Stimulated activated CD4-positive, alpha-beta T cell treated with anti-CD3 and anti-CD28 coated beads, Interleukin-4, amount 100 ng/mL, for 24 hours (primary cell): ENCODE data around the gene BCL7B.
A peak's percentile ranks its signal among the peaks of the same experiment; 100 is the strongest.
"Not testable (repeated sequence)": the region's sequence is repeated elsewhere in the genome, so short reads cannot be mapped to it uniquely, and the experiment has no call there.

Experiments used
- DNase-seq: peaks from one replicate; pipeline ENCODE4 v3.0.0-alpha.2; 2020

BCL7B gene

GRCh38 chr7:73557397-73558257, at the start of gene BCL7B:
BCL7B (minus strand) TSS chr7:73557690; CDS start chr7:73557578, 112 bp downstream.
- peak; percentile 72 for DNase-seq

- DNase-seq, result no peak
These were observed 48.2 kb upstream of the BCL7B start for GRCh38 chr7:73605601-73606220.

- no peak for DNase-seq
These were observed 45.5 kb upstream of the BCL7B start for GRCh38 chr7:73602721-73603651.

GRCh38 chr7:73599916-73600315, 42.4 kb upstream of the BCL7B start:
- no peak for DNase-seq

GRCh38 chr7:73599151-73599882, 41.8 kb upstream of the BCL7B start:
- no peak for DNase-seq

GRCh38 chr7:73597978-73598782, 40.7 kb upstream of the BCL7B start:
- no peak for DNase-seq

GRCh38 chr7:73596191-73597065, 38.9 kb upstream of the BCL7B start:
- no peak for DNase-seq

- no peak for DNase-seq
These were observed 37.9 kb upstream of the BCL7B start for GRCh38 chr7:73595358-73595757.

- no peak for DNase-seq
These were observed 35.9 kb upstream of the BCL7B start for GRCh38 chr7:73593207-73594045.

GRCh38 chr7:73586911-73587310, 29.4 kb upstream of the BCL7B start:
- DNase-seq, result no peak

GRCh38 chr7:73585196-73585595, 27.7 kb upstream of the BCL7B start:
- DNase-seq, result no peak

- DNase-seq, result no peak
These were observed 25.2 kb upstream of the BCL7B start for GRCh38 chr7:73582664-73583202.

- DNase-seq, result not testable (repeated sequence)
These were observed 23.5 kb upstream of the BCL7B start for GRCh38 chr7:73581006-73581405.

- peak; percentile 99 for DNase-seq
These were observed 21.0 kb upstream of the BCL7B start, which contains the start of gene TBL2 for GRCh38 chr7:73578342-73579128. TBL2 (minus strand) TSS chr7:73578579; CDS start chr7:73578549, 30 bp downstream.

GRCh38 chr7:73577627-73578341, 20.3 kb upstream of the BCL7B start:
- no peak for DNase-seq

- no peak for DNase-seq
These were observed 16.3 kb upstream of the BCL7B start for GRCh38 chr7:73573791-73574190.

- no peak for DNase-seq
These were observed 15.8 kb upstream of the BCL7B start for GRCh38 chr7:73573276-73573675.

GRCh38 chr7:73572767-73573186, 15.3 kb upstream of the BCL7B start:
- no peak for DNase-seq
